Measurements from ENCODE around the gene DHFR. TPM values are rescaled to one million over a fixed set of nuclear protein-coding genes. Genes with fewer than 3 reads are reported as not detected.

Gene DHFR
- total RNA-seq, 1 donor from 2014 or later = 128 TPM

DNA sequence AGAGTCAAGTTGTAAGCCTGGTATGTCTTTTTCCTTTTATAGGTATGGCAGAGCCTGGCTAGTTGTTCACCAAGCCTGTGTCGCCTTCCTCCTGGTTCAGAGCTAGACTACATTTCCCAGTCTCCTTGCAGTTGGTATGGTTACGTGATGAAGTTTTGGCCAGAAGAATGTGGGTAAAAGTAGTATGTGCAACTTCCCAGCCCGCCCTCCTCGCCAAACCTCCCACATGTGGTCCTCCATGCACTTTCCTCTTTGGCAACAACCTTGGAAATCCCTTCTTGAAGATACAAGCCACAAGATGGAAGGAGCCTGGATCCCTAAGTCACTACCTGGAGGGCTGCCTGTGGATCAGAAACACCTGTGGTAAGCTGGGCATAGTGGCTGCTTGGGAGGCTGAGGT, 36.3 kb downstream of the DHFR start:
- peaks cover 28% of the 10 kb centered on the region for H3K4me1 Mint-ChIP-seq
- H3K36me3 Mint-ChIP-seq = peaks cover 24% of the 10 kb centered on the region
- no peak overlapping the region for H3K4me3 Mint-ChIP-seq
- DNase-seq (ENCODE audit: low spot score) = no peak
- H3K4me3 ChIP-seq = no peak overlapping the region
- no peaks in the 10 kb centered on the region for H3K36me3 ChIP-seq
- no peak overlapping the region for H3K27ac Mint-ChIP-seq
- H4K20me1 ChIP-seq (ENCODE audit: low read depth) = no peaks in the 10 kb centered on the region
- no peaks in the 10 kb centered on the region for H3K9me3 ChIP-seq (ENCODE audit: low read depth)
- no peak overlapping the region for H3K27ac ChIP-seq
- H3K79me2 ChIP-seq (ENCODE audit: low read depth) = no peaks in the 10 kb centered on the region
- peaks cover 33% of the 10 kb centered on the region for H3K4me1 ChIP-seq
- no peaks in the 10 kb centered on the region for H3K9me3 Mint-ChIP-seq
- peaks cover 31% of the 10 kb centered on the region for H3F3A ChIP-seq (ENCODE audit: low read depth)
- no peak overlapping the region for H3K9ac ChIP-seq
- H3K4me2 ChIP-seq = no peak overlapping the region
- no peak overlapping the region for H2AFZ ChIP-seq (replicated peaks)
- no peaks in the 10 kb centered on the region for H3K27me3 Mint-ChIP-seq (ENCODE audit: insufficient read depth, low read depth)
- no peaks in the 10 kb centered on the region for H3K27me3 ChIP-seq
- TF ChIP-seq, protein P1, sequence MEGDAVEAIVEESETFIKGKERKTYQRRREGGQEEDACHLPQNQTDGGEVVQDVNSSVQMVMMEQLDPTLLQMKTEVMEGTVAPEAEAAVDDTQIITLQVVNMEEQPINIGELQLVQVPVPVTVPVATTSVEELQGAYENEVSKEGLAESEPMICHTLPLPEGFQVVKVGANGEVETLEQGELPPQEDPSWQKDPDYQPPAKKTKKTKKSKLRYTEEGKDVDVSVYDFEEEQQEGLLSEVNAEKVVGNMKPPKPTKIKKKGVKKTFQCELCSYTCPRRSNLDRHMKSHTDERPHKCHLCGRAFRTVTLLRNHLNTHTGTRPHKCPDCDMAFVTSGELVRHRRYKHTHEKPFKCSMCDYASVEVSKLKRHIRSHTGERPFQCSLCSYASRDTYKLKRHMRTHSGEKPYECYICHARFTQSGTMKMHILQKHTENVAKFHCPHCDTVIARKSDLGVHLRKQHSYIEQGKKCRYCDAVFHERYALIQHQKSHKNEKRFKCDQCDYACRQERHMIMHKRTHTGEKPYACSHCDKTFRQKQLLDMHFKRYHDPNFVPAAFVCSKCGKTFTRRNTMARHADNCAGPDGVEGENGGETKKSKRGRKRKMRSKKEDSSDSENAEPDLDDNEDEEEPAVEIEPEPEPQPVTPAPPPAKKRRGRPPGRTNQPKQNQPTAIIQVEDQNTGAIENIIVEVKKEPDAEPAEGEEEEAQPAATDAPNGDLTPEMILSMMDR (IDR thresholded peaks at IDR 0.05) = no peak
- TF ChIP-seq EZH2phosphoT487 (IDR thresholded peaks at IDR 0.05) (no peak), EZH2 (IDR thresholded peaks at IDR 0.05) (no peak)

DNA sequence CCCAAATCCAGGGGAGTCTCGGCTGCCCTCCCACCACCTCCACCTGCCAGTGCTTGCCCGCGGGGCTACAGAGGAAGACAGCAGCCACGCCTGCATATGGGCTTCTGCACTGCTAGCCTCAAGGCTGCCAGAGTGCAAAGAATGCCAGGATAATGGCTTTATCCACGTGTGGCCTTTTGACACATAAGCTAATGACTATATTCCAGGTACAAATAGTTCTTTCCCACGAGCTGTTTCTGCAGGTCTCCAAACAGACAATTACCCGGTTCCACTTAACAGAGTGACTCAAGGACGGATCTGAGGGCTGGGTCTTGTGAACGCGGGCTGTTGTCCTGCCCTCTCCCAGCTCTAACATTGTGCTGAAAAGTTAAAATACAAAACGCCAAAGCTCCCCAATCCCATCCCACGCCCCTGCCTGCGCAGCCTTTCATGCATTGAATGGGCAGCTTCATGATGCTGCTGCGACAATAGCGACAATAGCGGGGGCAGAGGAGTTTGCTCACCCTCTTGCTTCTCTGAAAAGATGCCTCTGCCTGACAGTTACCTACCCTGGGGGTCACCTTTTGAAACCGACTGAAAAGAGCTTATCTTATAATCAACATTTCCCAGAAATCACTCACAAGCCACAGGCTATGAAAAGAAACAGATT, 39.4 kb downstream of the DHFR start:
- Histone ChIP-seq H3K36me3 (no peaks in the 10 kb centered on the region), H3K4me2 (peak overlapping the region; percentile 75), H3K27ac (peak overlapping the region; percentile 92), H2AFZ (replicated peaks) (no peak overlapping the region), H3K27me3 (no peaks in the 10 kb centered on the region), H3K9ac (no peak overlapping the region), H3K4me3 (peak overlapping the region; percentile 29), H4K20me1 (ENCODE audit: low read depth) (no peaks in the 10 kb centered on the region), H3K79me2 (ENCODE audit: low read depth) (no peaks in the 10 kb centered on the region), H3K9me3 (ENCODE audit: low read depth) (no peaks in the 10 kb centered on the region), H3K4me1 (peaks cover 33% of the 10 kb centered on the region), H3F3A (ENCODE audit: low read depth) (peaks cover 31% of the 10 kb centered on the region)
- TF ChIP-seq EZH2phosphoT487 (IDR thresholded peaks at IDR 0.05) (no peak), EZH2 (IDR thresholded peaks at IDR 0.05) (no peak)
- TF ChIP-seq, protein P1 (IDR thresholded peaks at IDR 0.05) = no peak
- Mint-ChIP-seq H3K4me3 (peak overlapping the region; percentile 74), H3K27me3 (ENCODE audit: insufficient read depth, low read depth) (peaks cover 2% of the 10 kb centered on the region), H3K36me3 (peaks cover 10% of the 10 kb centered on the region), H3K27ac (peak overlapping the region; percentile 81), H3K4me1 (peaks cover 25% of the 10 kb centered on the region), H3K9me3 (no peaks in the 10 kb centered on the region)
- peak; percentile 90 for DNase-seq (ENCODE audit: low spot score)

DNA sequence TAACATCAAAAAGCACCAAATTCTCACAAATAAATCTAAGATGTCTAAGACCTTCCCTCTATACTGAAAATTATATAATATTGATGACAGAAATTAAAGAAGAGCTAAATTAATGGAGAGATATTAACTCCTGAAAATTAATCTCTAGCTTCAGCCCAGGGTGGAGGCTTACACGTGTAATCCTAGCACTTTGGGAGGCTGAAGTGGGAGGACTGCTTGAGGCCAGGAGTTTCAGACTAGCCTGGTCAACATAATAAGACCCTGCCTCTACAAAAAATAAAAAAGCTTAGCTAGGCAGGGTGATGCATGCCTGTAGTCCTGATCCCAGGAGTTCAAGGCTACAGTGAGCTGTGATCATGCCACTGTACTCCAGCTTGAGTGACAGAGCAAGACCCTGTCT, 45.1 kb downstream of the DHFR start:
- DNase-seq (ENCODE audit: low spot score) = no peak
- Histone ChIP-seq H4K20me1 (ENCODE audit: low read depth) (no peaks in the 10 kb centered on the region), H3K9ac (no peak overlapping the region), H3K4me2 (no peak overlapping the region), H3K27ac (no peak overlapping the region), H3K36me3 (no peaks in the 10 kb centered on the region), H3F3A (ENCODE audit: low read depth) (peaks cover 11% of the 10 kb centered on the region), H3K27me3 (no peaks in the 10 kb centered on the region), H3K9me3 (ENCODE audit: low read depth) (no peaks in the 10 kb centered on the region), H3K4me1 (peaks cover 11% of the 10 kb centered on the region), H2AFZ (replicated peaks) (no peak overlapping the region), H3K79me2 (ENCODE audit: low read depth) (no peaks in the 10 kb centered on the region), H3K4me3 (no peak overlapping the region)
- H3K36me3 Mint-ChIP-seq = peaks cover 3% of the 10 kb centered on the region
- no peak overlapping the region for H3K4me3 Mint-ChIP-seq
- H3K27me3 Mint-ChIP-seq (ENCODE audit: insufficient read depth, low read depth) = peaks cover 2% of the 10 kb centered on the region
- H3K4me1 Mint-ChIP-seq = peaks cover 1% of the 10 kb centered on the region
- TF ChIP-seq EZH2 (IDR thresholded peaks at IDR 0.05) = no peak
- TF ChIP-seq EZH2phosphoT487 (IDR thresholded peaks at IDR 0.05) = no peak
- TF ChIP-seq, protein P1 (IDR thresholded peaks at IDR 0.05) = no peak
- no peaks in the 10 kb centered on the region for H3K9me3 Mint-ChIP-seq
- no peak overlapping the region for H3K27ac Mint-ChIP-seq

All from neural progenitor cell (in vitro differentiated cells).